Type B pancreatic cell (in vitro differentiated cells): ENCODE results near the gene UBE2Q1. TPM values are rescaled to one million over a fixed set of nuclear protein-coding genes. Genes with fewer than 3 reads are reported as not detected.

Experiments
- DNase-seq: peaks from one replicate; pipeline ENCODE4 v3.0.0; 2021; ENCODE audit warnings: mixed read lengths; ENCODE audit not compliant: unreplicated experiment; ENCODE audit errors: extremely low spot score
- H3K27ac Mint-ChIP-seq: 2 replicates; pipeline ENCODE4 v1.8.0; 2021; ENCODE audit warnings: mild to moderate bottlenecking, mixed read lengths
- H3K27me3 Mint-ChIP-seq: 2 replicates; pipeline ENCODE4 v1.8.0; 2021; ENCODE audit warnings: mixed read lengths
- H3K36me3 Mint-ChIP-seq: 2 replicates; pipeline ENCODE4 v1.8.0; 2021; ENCODE audit warnings: mixed read lengths
- H3K4me1 Mint-ChIP-seq: one replicate; pipeline ENCODE4 v1.8.0; 2021; ENCODE audit warnings: mixed read lengths; ENCODE audit not compliant: unreplicated experiment
- H3K4me3 Mint-ChIP-seq: 2 replicates; pipeline ENCODE4 v1.8.0; 2021; ENCODE audit warnings: mild to moderate bottlenecking, mixed read lengths
- H3K9me3 Mint-ChIP-seq: 2 replicates; pipeline ENCODE4 v1.8.0; 2021; ENCODE audit warnings: mixed read lengths
- CTCF ChIP-seq: fragments of 200-600 bp; sonication (generic); conservative IDR thresholded peaks from 2 replicates; pipeline ENCODE4 v1.5.0; 2021; ENCODE audit warnings: antibody characterized with exemption, mild to moderate bottlenecking
- long read RNA-seq: library from polyadenylated mRNA; unstranded; transcript quantifications from one replicate; pipeline ENCODE4 v2.0.0, GENCODE V29; 2020
- total RNA-seq: library from RNA; stranded (reverse); gene quantifications from 2 replicates; pipeline ENCODE4 v1.2.1, GENCODE V29; 2021; ENCODE audit warnings: low replicate concordance

UBE2Q1 gene
- total RNA-seq: 69.1 and 73.9 TPM in 2 replicates
- long read RNA-seq, partial matches to known transcripts: 5 of 15 reads
- long read RNA-seq, other reads (novel, unspliced or antisense): 9 of 15 reads

DNA sequence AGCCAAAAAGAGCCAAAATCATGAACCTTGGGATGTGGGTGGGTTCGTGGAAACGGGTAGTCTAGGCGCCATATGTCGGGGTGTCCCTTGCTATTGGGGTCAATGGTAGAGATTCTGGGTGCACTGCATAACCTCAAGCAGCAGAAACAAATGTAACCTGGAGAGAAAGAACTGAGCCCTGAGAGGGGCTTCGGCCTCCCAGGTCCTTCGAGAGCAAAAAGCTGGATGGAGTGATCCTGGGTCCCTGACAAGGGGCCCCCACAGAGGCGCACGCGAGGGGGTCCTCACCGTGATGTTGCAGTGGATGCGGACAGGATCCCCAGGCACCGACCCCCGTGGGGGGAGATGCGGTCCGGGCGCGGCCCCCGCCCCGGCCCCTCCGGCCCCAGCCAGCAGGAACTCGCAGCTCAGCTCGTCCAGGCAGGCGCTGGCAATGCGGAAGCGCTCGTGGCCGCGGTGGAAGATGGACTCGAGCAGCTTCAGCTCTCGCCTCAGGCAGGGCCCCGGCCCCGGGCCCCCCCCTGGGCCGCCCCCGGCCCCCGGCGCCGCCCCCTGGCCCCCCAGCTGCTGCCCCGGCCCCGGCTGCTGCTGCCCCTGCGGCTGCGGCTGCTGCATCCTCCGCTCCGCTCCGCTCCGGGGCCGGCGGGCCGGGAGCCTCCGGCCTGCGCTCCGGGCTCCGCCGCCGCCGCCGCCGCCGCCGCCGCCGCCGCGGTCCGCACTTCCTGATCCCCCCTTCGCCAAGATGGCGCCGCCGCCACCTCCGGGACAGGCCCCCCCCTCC, at the start of gene UBE2Q1:
Gene UBE2Q1 (minus strand): TSS at position 724 of the 781 bp plus-strand sequence. CDS start 109 bp downstream, at position 615.
- Mint-ChIP-seq H3K27me3 (no peaks in the 10 kb centered on the region), H3K36me3 (peaks cover 17% of the 10 kb centered on the region), H3K4me1 (peaks cover 31% of the 10 kb centered on the region), H3K27ac (peak within 1 kb of the TSS; percentile 96), H3K4me3 (peak within 1 kb of the TSS; percentile 96), H3K9me3 (no peaks in the 10 kb centered on the region)
- no peak for TF ChIP-seq CTCF
- DNase-seq: no peak

DNA sequence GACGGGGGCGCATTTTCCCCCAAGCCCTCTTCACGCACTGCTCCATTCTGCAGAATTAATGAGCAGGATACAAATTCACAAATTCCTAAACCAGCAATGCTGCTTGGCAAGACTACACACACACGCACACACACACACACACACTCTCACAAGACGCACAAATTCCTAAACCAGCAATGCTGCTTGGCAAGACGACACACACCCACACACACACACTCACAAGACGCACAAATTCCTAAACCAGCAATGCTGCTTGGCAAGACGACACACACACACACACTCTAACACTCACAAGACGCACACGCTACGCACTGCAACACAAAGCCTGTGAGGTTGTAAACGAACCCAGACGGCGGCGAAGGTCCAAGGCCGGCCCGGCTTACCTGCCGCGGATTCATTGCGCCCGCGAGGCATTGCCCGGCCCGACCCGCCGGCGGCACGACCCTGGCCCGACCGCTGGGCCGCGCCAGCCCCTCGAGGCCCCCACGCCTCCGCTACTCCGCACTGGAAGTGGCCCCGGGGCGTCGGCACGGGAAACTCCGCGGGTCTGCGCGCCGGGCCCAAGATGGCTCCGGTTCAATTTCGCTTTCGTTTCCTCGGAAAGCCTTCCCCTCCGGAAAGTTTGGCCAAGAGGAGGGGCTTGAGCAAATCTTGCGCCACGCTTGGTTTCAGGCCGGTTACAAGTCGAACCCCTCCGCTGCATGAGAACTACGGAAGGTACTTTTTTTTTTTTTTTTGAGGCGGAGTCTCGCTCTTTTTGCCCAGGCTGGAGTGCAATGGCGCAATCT, 49.3 kb upstream of the UBE2Q1 start, which contains the start of gene ADAR:
Gene ADAR (minus strand): TSS at position 578 of the 788 bp plus-strand sequence. CDS start 180 bp downstream, at position 398.
- TF ChIP-seq CTCF: peak; percentile 11
- H3K36me3 Mint-ChIP-seq: peaks cover 13% of the 10 kb centered on the region
- peak within 1 kb of the TSS; percentile 99 for H3K27ac Mint-ChIP-seq
- peak; percentile 84 for DNase-seq
- H3K4me1 Mint-ChIP-seq: peaks cover 39% of the 10 kb centered on the region
- H3K4me3 Mint-ChIP-seq: peak within 1 kb of the TSS; percentile 98
- H3K9me3 Mint-ChIP-seq: no peaks in the 10 kb centered on the region
- H3K27me3 Mint-ChIP-seq: peaks cover 3% of the 10 kb centered on the region

DNA sequence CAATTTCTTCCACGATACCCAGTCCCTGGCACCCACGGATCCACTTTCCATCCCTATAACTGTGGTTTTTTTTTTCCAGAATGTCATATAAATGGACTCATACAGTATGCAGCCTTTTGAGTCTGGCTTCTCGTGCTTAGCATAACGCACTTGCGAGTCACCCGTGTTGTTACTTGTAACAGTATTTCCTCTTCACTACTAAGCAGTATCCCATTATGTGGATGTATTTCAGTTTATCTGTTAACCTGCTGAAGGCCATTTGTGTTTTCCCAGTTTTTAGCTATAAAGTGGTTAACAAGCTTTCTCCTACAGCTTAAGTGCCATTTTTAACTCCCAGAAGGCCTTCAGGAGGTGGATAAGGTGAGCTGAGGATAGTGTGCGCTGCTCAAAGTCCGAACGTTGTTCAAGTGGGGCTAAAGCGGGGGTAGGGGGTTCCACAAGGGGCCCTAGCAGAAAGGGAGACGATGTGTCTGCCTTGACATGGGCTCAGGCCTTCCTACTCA, 48.7 kb upstream of the UBE2Q1 start:
- H3K9me3 Mint-ChIP-seq: no peaks in the 10 kb centered on the region
- H3K27me3 Mint-ChIP-seq: peaks cover 3% of the 10 kb centered on the region
- TF ChIP-seq CTCF: no peak
- peak overlapping the region; percentile 99 for H3K27ac Mint-ChIP-seq
- peaks cover 39% of the 10 kb centered on the region for H3K4me1 Mint-ChIP-seq
- peaks cover 13% of the 10 kb centered on the region for H3K36me3 Mint-ChIP-seq
- DNase-seq: no peak
- H3K4me3 Mint-ChIP-seq: peak overlapping the region; percentile 98

DNA sequence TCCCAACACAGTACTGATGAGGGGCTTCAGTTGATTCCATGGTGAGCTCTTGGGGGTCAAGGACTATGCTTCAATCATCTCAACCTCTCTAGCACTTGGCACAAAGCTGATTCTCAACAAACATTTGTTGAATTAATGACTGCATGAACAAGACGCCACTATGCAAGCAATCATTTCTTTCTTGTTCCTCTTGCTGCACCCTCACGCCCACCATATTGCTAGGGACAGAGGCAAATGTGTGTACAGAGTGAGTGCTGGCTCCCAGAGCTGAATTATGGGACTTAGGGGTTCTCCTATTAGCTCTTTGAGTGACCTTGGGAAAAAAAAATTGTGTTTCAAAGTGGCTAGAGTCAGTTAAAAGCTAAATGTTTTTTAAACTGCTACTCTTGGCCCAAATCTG, 47.1 kb upstream of the UBE2Q1 start:
- DNase-seq: no peak
- Mint-ChIP-seq H3K36me3 (peaks cover 21% of the 10 kb centered on the region), H3K27me3 (peaks cover 3% of the 10 kb centered on the region), H3K9me3 (no peaks in the 10 kb centered on the region), H3K4me3 (no peak overlapping the region), H3K4me1 (peaks cover 30% of the 10 kb centered on the region), H3K27ac (peak overlapping the region; percentile 7)
- no peak for TF ChIP-seq CTCF

DNA sequence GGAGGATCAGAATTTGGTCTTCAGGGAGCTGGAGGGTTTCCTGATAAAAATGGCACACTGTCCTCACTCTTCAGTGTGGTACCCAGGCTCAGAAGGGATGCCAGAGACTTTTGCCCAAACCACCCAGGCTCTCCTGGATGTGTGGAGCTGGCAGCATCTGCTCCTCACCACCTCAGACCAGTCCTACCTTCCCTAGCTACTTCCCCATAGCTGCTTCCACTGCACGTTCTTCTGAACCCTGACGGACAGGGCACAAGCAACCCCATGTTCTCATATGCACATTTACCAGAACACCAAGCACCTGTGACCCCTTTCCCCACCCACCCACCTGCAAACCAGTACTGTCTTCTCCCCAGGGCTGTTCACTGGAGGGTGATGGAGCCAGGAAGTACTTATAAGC, 44.9 kb upstream of the UBE2Q1 start:
- H3K27me3 Mint-ChIP-seq: peaks cover 3% of the 10 kb centered on the region
- peaks cover 27% of the 10 kb centered on the region for H3K36me3 Mint-ChIP-seq
- H3K27ac Mint-ChIP-seq: no peak overlapping the region

More for the DNA sequence above, 44.9 kb upstream of the UBE2Q1 start:
- TF ChIP-seq CTCF: no peak
- DNase-seq: no peak
- Mint-ChIP-seq H3K4me3 (no peak overlapping the region), H3K9me3 (no peaks in the 10 kb centered on the region), H3K4me1 (peaks cover 23% of the 10 kb centered on the region)
